AG10803 (cell line): Measurements from ENCODE around the gene CNPPD1.

Experiments used
- DNase-seq: peaks from one replicate; pipeline ENCODE4 v3.0.0; 2010; ENCODE audit warnings: low read depth
- H3K4me3 ChIP-seq: 2 replicates; pipeline ENCODE4 v1.5.1; 2011; ENCODE audit warnings: mild to moderate bottlenecking, low read length, control low read depth
- CTCF ChIP-seq: conservative IDR thresholded peaks from 2 replicates; pipeline ENCODE4 v1.5.1; 2011; ENCODE audit warnings: mild to moderate bottlenecking, low read length, control low read depth, inconsistent platforms

The CNPPD1 gene

DNA sequence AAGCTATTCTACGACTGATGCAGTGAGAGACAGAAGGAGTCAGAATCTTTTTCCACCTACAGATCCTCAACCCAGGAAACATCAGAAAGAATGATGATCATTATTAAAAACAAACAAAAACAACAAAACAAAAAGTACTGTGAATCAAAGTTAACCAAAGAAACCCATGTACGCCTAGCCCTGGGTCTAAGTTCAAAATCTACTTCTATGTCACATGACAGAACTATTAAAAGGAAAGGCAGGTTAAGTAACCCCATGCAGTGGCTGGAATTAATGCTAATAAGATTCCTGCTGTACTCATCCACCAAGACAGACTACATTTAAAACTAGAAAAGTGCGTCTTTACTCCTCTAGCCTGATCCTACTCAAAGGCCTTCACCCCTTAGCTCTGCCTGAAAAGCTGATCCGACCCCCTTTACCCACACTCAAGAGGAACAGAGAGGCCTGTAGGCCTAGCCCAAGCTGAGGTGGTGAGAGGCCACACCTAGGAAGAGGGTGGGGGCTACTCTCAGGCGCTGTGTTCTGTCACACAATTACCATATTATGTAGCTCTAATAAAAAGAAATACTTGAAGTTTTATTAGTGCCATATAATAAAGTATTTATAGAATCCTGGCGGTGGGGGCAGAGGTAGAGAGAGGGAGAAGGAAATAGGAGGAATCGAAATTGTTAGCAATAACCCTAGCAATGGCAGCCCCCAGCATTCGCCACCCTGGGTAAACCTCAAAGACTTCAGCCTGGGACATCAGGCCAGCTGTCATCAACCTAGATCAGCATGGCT is 53.2 kb downstream of the CNPPD1 start:
- no peak overlapping the region for H3K4me3 ChIP-seq
- TF ChIP-seq CTCF = no peak
- DNase-seq = no peak

- no peak overlapping the region for H3K4me3 ChIP-seq
- TF ChIP-seq CTCF = no peak
- no peak for DNase-seq
Measured at GRCh38 chr2:219122202-219122980, 54.3 kb downstream of the CNPPD1 start.
